Myocyte (in vitro differentiated cells): ENCODE results near the gene SAMD10. TPM values are rescaled to one million over a fixed set of nuclear protein-coding genes. Genes with fewer than 3 reads are reported as not detected.
"Not testable (repeated sequence)": the region's sequence is repeated elsewhere in the genome, so short reads cannot be mapped to it uniquely, and the experiment has no call there.

Source experiments
- DNase-seq: peaks from one replicate; pipeline ENCODE4 v3.0.0-alpha.2; 2012; ENCODE audit warnings: low read depth
- polyA plus RNA-seq: library from polyadenylated mRNA; unstranded; fragments of >200 nt; gene quantifications from one replicate; pipeline ENCODE4 v1.2.1, GENCODE V29; 2012; ENCODE audit warnings: missing spikeins
- total RNA-seq: library from RNA; depleted of rRNA; stranded (reverse); fragments of >200 nt; gene quantifications from 2 replicates; pipeline ENCODE4 v1.2.3, GENCODE V29; 2014

SAMD10 gene
- total RNA-seq = 1.1 and 9.2 TPM in 2 replicates
- polyA plus RNA-seq = 2.7 TPM

GRCh38 chr20:63979557-63980316, at the start of gene SAMD10:
TSS of gene SAMD10 (minus strand) at chr20:63979642. CDS start at chr20:63979467, 175 bp downstream.
- no peak for DNase-seq

- no peak for DNase-seq
Measured at GRCh38 chr20:64027981-64028685, 48.7 kb upstream of the SAMD10 start.

- DNase-seq = no peak
Measured at GRCh38 chr20:64025826-64026412, 46.5 kb upstream of the SAMD10 start.

- DNase-seq = no peak
Measured at GRCh38 chr20:64025101-64025825, 45.8 kb upstream of the SAMD10 start.

- DNase-seq = no peak
Measured at GRCh38 chr20:64024141-64024990, 44.9 kb upstream of the SAMD10 start.

GRCh38 chr20:64023361-64024140, 44.1 kb upstream of the SAMD10 start:
- DNase-seq = no peak

- no peak for DNase-seq
Measured at GRCh38 chr20:64022671-64023360, 43.4 kb upstream of the SAMD10 start.

GRCh38 chr20:64021124-64021975, 41.9 kb upstream of the SAMD10 start:
- DNase-seq = no peak

- no peak for DNase-seq
Measured at GRCh38 chr20:64015635-64016034, 36.2 kb upstream of the SAMD10 start.

GRCh38 chr20:64012385-64013154, 33.1 kb upstream of the SAMD10 start:
- not testable (repeated sequence) for DNase-seq

- no peak for DNase-seq
Measured at GRCh38 chr20:64011366-64011779, 31.9 kb upstream of the SAMD10 start.

GRCh38 chr20:64010711-64011237, 31.3 kb upstream of the SAMD10 start:
- DNase-seq = no peak

GRCh38 chr20:64009811-64010387, 30.5 kb upstream of the SAMD10 start:
- DNase-seq = no peak

GRCh38 chr20:64006902-64007301, 27.5 kb upstream of the SAMD10 start:
- peak; percentile 1 for DNase-seq

- DNase-seq = no peak
Measured at GRCh38 chr20:64006490-64006889, 27.0 kb upstream of the SAMD10 start.

- no peak for DNase-seq
Measured at GRCh38 chr20:64005394-64005793, 26.0 kb upstream of the SAMD10 start.
